ENCODE measurements around the gene SLC7A4.
A peak's percentile ranks its signal among the peaks of the same experiment; 100 is the strongest.

Gene SLC7A4

DNA sequence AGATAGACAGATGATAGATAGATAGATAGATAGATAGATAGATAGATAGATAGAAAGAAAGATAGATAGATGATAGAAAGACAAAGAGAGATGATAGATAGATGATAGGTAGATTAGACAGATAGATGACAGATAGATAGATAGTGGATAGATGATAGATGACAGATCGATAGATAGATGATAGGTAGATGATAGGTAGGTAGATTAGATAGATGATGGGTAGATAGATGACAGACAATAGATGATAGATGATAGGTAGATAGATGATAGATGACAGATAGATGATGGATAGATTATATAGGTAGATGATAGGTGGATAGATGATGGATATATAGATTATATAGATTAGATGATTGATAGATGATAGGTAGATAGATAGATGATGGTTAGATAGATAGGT lies 46.0 kb downstream of the SLC7A4 start:
- no peak for DNase-seq (ENCODE audit: low read depth, low spot score)

DNA sequence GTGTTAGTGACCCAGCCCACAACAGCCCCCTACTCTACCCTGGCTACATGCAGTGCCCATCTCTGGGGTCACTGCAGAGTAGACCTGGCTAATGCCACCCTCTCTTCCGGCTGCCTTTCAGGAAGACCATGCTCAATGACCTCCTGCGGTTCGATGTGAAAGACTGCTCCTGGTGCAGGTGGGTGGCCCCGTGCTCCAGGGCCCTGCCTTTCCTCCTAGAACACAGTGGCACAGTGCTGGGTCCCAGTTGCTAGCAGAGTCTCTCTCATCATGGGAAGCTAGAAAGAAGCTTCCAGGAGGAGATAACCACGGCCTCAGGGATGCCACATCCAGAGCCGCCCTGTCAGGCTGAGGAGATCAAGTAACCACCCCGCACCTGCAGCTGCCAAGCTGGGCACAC lies 46.6 kb downstream of the SLC7A4 start:
- DNase-seq (ENCODE audit: low read depth, low spot score), result no peak

DNA sequence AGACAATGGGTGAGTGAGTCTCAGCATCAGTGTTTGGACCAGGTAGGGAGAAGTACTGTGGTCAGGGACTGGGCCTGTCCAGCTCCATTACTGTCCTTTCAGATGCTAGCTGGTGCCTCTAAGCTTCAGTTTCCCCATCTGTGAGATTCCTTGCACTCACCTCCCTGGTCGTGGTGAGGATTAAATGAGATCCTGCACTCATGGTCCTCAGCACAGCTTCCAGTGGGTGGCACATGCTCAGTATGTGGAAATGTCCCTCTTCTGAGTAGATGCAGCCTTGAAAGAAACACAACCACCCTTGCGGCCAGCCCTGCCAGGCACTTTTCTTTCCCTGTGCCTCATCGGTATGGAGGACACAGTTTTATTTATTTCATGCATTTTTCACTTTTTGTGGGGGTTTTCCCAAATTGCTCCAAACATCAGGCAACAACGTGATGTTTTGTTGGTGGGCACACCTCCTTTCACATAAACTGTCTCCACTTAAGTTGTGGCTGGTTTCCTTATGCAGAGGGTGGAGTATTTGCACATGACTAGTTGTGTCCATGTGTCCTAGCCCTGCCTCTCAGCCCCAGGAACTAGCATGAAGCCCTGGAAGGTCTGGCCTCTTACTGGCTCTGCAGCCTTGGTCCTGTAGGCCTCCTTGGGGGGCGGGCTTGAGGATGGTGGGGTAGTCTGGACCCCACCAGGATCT lies 49.1 kb downstream of the SLC7A4 start:
- no peak for DNase-seq (ENCODE audit: low read depth, low spot score)

DNA sequence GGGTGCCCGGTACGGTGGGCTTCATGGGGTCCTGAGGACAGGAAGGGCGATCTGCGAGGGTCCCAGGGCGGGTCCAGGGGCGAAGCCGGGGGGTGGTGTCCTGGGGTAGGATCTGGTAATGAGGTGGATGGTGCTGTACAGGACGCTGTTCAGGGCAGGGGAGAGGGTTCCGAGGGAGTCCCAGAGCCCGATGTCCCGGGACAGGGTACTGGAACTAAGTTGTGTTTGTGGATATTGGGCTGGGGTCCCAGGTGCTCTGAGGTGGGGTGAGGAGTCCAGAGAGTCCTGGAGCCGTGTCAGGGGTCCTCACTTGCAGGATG lies 49.8 kb downstream of the SLC7A4 start:
- DNase-seq (ENCODE audit: low read depth, low spot score), result no peak

DNA sequence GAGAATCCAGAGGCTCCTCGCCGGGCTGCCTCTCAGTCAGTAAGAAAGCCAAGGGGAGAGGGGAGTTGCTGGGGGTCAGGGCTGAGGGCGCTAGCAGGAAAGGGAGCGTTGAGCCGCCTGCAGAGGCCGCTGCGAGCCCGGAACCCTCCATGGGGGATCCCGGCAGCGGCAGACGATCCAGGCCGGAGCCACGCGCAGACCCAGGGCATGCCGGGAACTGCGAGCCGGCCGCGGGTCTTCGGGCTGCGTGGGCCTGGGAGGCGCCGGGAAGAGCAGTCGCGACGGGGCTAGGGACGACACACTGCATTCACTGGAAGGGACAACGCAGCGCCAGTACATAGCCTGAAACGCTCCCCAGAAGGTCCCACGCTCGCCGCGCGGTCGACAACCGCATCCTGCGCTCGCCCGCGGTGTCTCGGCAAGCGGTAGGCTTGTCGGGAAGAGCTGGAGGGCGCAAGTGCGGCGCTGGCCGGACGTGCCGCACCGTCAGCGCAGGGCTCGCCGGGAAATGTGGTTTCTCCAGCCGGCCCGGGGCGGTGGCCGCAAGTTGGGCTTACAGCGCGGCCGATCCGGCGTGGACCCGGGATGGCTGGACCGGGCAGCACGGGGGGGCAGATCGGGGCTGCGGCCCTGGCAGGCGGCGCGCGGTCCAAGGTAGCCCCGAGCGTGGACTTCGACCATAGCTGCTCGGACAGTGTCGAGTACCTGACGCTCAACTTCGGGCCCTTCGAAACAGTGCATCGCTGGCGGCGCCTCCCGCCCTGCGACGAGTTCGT lies 50.4 kb downstream of the SLC7A4 start, which contains the start of gene LZTR1:
TSS of gene LZTR1 (plus strand) at position 511 of the 776 bp plus-strand sequence. CDS start at position 586, 75 bp downstream.
- peak; percentile 41 for DNase-seq (ENCODE audit: low read depth, low spot score)

DNA sequence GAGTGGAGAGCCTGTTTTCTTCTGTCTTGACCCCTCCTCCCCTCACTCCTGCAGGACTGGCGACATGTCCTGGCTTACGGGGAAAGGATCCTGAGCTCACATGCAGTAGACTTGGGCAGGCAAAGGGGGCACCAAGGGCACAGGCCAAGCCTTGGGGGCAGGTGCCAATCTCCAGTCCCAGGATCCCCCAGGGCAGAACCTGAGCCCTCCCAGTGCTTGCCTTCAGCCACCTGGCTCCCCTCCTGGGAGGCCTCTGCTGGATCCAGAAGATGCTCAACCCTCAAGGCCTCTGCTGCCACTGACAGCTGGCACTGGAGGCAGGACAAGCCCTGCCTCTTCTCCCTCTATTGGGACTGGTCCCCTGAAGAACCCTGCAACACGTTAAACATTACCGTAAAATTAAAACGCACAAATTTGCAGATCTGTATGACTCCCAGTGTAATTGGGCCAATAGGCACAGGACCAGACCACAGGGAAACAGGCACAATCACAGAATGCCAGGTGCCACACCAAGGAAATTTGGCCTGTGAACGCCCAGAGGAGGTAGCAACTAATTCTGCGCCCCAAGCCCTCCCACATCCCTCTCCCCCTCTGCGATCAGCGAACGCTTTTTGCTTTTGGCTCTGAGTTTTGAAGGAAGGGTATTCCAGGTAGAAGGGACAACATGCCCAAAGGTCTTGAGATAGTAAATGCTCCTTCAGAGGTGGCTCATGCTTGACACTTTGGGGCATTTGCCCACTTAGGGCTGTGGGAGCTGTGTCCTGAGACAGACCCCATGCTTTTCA lies 51.2 kb downstream of the SLC7A4 start:
- no peak for DNase-seq (ENCODE audit: low read depth, low spot score)

DNA sequence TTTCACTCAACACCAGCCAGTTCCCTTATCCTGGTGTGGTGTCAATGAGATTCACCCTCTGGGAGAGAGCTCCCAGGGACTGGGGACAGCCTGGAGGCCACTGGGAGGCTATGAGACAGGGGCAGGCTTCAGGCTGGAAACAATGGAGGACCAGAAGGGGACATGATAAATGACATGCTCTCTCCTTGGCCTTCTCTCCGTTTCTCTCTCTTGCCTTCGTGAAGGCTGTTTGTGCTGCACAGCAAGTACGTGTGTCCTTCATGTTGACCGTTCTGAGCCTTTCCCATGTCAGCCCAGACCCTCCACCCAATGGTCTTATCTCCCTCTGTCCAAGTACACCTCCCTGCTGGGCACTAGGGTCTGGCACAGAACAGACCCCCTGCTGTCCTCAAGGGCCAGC lies 51.8 kb downstream of the SLC7A4 start:
- DNase-seq (ENCODE audit: low read depth, low spot score), result no peak

DNA sequence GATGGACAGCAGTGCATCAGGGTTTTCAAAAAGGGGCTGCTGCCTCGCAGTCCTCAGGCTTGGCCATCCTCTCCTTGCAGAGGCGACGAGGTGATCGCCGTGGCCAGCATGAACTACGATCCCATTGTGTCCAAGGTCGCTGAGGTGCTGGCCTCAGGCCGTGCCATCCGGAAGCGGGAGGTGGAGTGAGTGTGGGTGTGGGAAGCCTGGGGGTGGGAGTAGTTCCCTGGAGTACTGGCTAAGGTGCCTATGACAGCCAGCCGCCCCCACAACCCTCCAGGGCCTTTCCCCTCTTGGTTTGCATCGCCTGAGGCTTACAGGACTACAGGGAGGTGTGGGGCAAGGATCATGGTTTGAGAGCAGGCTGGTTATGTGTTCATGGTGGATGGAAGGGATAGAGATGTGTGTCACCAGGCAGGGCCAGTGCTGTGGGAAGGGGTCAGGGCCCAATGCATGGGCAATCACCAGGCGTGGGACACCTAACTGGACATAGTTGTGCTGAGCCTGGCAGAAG lies 52.4 kb downstream of the SLC7A4 start:
- no peak for DNase-seq (ENCODE audit: low read depth, low spot score)

DNA sequence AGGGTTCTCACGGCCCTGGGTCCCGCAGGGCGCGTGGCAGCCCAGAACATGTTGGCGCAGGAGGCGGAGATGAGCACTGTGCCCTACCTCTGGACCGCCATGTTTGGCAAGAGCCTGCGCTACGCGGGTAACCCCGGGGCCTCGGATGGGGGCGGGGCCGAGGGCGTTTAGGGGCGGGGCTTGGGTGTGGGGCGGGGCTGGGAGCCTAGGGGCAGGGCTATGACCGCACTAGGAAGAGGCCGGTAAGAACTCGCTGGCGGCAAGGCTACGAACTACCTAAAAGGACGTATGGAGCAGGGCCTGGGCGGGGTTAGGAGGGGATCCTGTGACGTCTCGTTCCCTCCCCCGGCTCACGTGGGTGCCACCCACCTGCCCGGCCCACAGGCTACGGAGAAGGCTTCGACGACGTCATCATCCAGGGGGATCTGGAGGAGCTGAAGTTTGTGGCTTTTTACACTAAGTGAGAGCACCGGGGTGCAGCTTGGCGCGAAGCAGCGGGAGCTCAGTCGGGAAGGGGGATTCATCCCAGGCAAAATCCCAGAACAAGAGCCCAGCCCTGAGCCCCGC lies 53.0 kb downstream of the SLC7A4 start:
- peak; percentile 46 for DNase-seq (ENCODE audit: low read depth, low spot score)
